Memory B cell (primary cell): Measurements from ENCODE around the gene KIF20B.
"Not testable (repeated sequence)": the region's sequence is repeated elsewhere in the genome, so short reads cannot be mapped to it uniquely, and the experiment has no call there.

Experiments used
- ATAC-seq: fragments of 150-1000 bp; cut with Tn5 transposase; 2 replicates; pipeline ENCODE4 v1.10.0; 2021; ENCODE audit warnings: low read depth, mild to moderate bottlenecking, moderate library complexity
- DNase-seq, 2 donors: peaks; one replicate each; pipeline ENCODE4 v3.0.0; 2022; ENCODE audit warnings: low spot score in 2 of 2
- H3K27ac Mint-ChIP-seq: one replicate; pipeline ENCODE4 v1.8.0; 2022; ENCODE audit warnings: mild to moderate bottlenecking, moderate library complexity, mixed read lengths
- H3K27me3 Mint-ChIP-seq: one replicate; pipeline ENCODE4 v1.8.0; 2022; ENCODE audit warnings: mixed read lengths
- H3K36me3 Mint-ChIP-seq: one replicate; pipeline ENCODE4 v1.8.0; 2022; ENCODE audit warnings: mild to moderate bottlenecking, mixed read lengths
- H3K4me1 Mint-ChIP-seq: one replicate; pipeline ENCODE4 v1.8.0; 2022; ENCODE audit warnings: mixed read lengths
- H3K4me3 Mint-ChIP-seq: one replicate; pipeline ENCODE4 v1.8.0; 2022; ENCODE audit warnings: mild to moderate bottlenecking, moderate library complexity, mixed read lengths
- H3K9me3 Mint-ChIP-seq: one replicate; pipeline ENCODE4 v1.8.0; 2022; ENCODE audit warnings: mixed read lengths

The KIF20B gene

DNA sequence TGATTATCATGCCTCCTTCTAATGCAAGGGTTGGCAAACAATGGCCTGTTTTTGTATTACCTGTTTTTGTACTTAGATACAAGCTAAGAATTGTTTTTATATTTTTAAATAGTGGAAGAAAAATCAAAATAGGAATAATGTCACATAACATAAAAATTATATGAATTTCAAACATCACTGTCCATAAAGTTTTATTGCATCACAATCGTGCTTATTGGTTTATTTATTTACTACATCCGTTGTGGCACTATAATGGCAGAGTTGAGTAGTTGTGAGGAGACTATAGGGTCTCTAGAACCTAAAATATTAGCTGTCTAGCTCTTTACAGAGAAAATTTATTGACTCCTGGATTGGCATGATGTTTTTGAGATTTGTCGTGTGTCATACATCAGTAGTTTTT lies 4.1 kb downstream of the KIF20B start:
- Mint-ChIP-seq H3K4me3 (no peak overlapping the region), H3K27ac (no peak overlapping the region), H3K9me3 (no peaks in the 10 kb centered on the region)

GRCh38 chr10:89706011-89706410 lies 4.6 kb downstream of the KIF20B start:
- H3K36me3 Mint-ChIP-seq = peaks cover 15% of the 10 kb centered on the region
- ATAC-seq = no peak
- H3K9me3 Mint-ChIP-seq = no peaks in the 10 kb centered on the region
- H3K4me3 Mint-ChIP-seq = no peak overlapping the region
- peaks cover 12% of the 10 kb centered on the region for H3K4me1 Mint-ChIP-seq
- no peaks in the 10 kb centered on the region for H3K27me3 Mint-ChIP-seq
- no peak overlapping the region for H3K27ac Mint-ChIP-seq
- DNase-seq = no peak

More for the DNA sequence above, 4.1 kb downstream of the KIF20B start:
- no peak for ATAC-seq
- H3K4me1 Mint-ChIP-seq = peaks cover 14% of the 10 kb centered on the region
- H3K36me3 Mint-ChIP-seq = peaks cover 12% of the 10 kb centered on the region
- no peak for DNase-seq
- no peaks in the 10 kb centered on the region for H3K27me3 Mint-ChIP-seq

- Mint-ChIP-seq H3K4me3 (no peak overlapping the region), H3K36me3 (peaks cover 19% of the 10 kb centered on the region), H3K27ac (no peak overlapping the region), H3K27me3 (no peaks in the 10 kb centered on the region), H3K9me3 (no peaks in the 10 kb centered on the region), H3K4me1 (peaks cover 8% of the 10 kb centered on the region)
- DNase-seq (no peak), ATAC-seq (no peak)
Measured at GRCh38 chr10:89707372-89707771, 6.0 kb downstream of the KIF20B start.

DNA sequence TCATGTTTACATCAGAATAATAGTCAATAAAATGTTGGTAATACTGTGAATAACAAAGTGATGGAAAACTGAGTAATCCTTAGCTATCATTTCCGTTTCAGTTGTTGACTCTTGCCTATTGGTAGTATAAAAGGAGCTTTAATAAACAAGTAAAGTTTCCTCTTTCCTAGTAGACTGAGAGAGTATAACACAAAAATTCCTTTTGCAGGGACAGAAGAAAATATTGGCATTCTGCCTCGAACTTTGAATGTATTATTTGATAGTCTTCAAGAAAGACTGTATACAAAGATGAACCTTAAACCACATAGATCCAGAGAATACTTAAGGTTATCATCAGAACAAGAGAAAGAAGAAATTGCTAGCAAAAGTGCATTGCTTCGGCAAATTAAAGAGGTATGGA lies 9.4 kb downstream of the KIF20B start:
- no peaks in the 10 kb centered on the region for H3K27me3 Mint-ChIP-seq
- peaks cover 22% of the 10 kb centered on the region for H3K36me3 Mint-ChIP-seq
- DNase-seq = no peak
- no peak overlapping the region for H3K27ac Mint-ChIP-seq
- H3K4me3 Mint-ChIP-seq = no peak overlapping the region
- ATAC-seq = no peak
- H3K9me3 Mint-ChIP-seq = no peaks in the 10 kb centered on the region
- H3K4me1 Mint-ChIP-seq = peaks cover 4% of the 10 kb centered on the region

- Mint-ChIP-seq H3K27ac (no peak overlapping the region), H3K9me3 (no peaks in the 10 kb centered on the region), H3K4me3 (no peak overlapping the region), H3K36me3 (peaks cover 11% of the 10 kb centered on the region), H3K4me1 (peaks cover 13% of the 10 kb centered on the region), H3K27me3 (no peaks in the 10 kb centered on the region)
- DNase-seq (no peak), ATAC-seq (no peak)
Measured at GRCh38 chr10:89734616-89735015, 33.2 kb downstream of the KIF20B start.

DNA sequence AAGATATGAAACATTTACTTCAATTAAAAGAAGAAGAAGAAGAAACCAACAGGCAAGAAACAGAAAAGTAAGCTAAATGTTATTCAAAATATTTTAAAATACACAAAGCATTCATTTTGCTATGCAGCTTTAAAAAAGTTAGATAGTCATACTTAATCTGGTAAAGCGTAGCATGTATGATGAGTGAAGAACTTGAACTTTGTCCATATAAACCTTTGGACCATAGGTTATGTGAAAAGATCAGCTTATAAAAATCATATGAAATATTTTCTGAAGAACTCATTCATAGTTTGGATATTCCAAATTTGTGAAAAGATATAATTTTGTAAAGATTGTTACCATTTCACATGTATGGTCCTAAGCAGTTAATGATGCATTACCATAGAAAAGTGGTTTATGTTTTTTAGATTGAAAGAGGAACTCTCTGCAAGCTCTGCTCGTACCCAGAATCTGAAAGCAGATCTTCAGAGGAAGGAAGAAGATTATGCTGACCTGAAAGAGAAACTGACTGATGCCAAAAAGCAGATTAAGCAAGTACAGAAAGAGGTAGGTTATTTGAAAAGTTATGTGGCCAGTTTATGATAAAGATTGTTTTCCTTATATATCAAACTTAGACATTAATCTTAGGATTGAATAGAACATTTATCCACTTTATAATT lies 37.3 kb downstream of the KIF20B start:
- Mint-ChIP-seq H3K36me3 (peaks cover 5% of the 10 kb centered on the region), H3K4me3 (peak overlapping the region; percentile 80), H3K27me3 (no peaks in the 10 kb centered on the region), H3K4me1 (peaks cover 13% of the 10 kb centered on the region), H3K9me3 (no peaks in the 10 kb centered on the region), H3K27ac (peak overlapping the region; percentile 90)
- ATAC-seq (peak; percentile 98), DNase-seq (peak in 1 of 2 donors; percentile 26)

GRCh38 chr10:89741126-89741762 lies 39.9 kb downstream of the KIF20B start:
- Mint-ChIP-seq H3K4me3 (no peak overlapping the region), H3K9me3 (no peaks in the 10 kb centered on the region), H3K27me3 (no peaks in the 10 kb centered on the region), H3K4me1 (peaks cover 13% of the 10 kb centered on the region), H3K36me3 (peaks cover 10% of the 10 kb centered on the region), H3K27ac (no peak overlapping the region)
- ATAC-seq = no peak
- DNase-seq = no peak

GRCh38 chr10:89744026-89744425 lies 42.6 kb downstream of the KIF20B start:
- DNase-seq (no peak), ATAC-seq (no peak)
- H3K36me3 Mint-ChIP-seq = peaks cover 14% of the 10 kb centered on the region
- H3K27me3 Mint-ChIP-seq = no peaks in the 10 kb centered on the region
- H3K4me1 Mint-ChIP-seq = no peaks in the 10 kb centered on the region
- peaks cover 1% of the 10 kb centered on the region for H3K9me3 Mint-ChIP-seq
- H3K4me3 Mint-ChIP-seq = no peak overlapping the region
- no peak overlapping the region for H3K27ac Mint-ChIP-seq

GRCh38 chr10:89745903-89746302 lies 44.5 kb downstream of the KIF20B start:
- Mint-ChIP-seq H3K4me1 (no peaks in the 10 kb centered on the region), H3K36me3 (peaks cover 14% of the 10 kb centered on the region)
- no peak for ATAC-seq

GRCh38 chr10:89750441-89750840 lies 49.1 kb downstream of the KIF20B start:
- Mint-ChIP-seq H3K27me3 (no peaks in the 10 kb centered on the region), H3K4me1 (no peaks in the 10 kb centered on the region), H3K27ac (peak overlapping the region; percentile 38), H3K4me3 (no peak overlapping the region), H3K9me3 (peaks cover 1% of the 10 kb centered on the region), H3K36me3 (peaks cover 13% of the 10 kb centered on the region)
- ATAC-seq (no peak), DNase-seq (no peak)

More at GRCh38 chr10:89745903-89746302, 44.5 kb downstream of the KIF20B start:
- Mint-ChIP-seq H3K9me3 (peaks cover 1% of the 10 kb centered on the region), H3K4me3 (no peak overlapping the region), H3K27me3 (no peaks in the 10 kb centered on the region), H3K27ac (no peak overlapping the region)
- no peak for DNase-seq

DNA sequence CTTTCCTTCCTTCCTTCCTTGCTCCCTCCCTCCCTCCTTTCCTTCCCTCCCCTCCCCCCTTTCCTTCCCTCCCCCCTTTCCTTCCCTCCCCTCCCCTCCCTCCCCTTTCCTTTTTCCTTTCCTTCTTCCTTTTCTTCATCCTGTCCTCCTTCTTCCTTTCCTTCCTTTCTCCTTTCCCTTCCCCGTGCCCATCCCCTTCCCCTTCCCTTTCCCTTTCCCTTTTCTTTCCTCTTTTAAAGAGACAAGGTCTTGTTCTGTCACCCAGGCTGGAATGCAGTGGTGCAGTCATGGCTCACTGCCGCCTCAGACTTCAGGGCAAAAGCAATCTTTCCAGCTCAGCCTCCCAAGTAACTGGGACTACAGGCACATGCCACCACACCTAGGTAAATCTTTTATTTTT lies 54.0 kb downstream of the KIF20B start:
- Mint-ChIP-seq H3K9me3 (no peaks in the 10 kb centered on the region), H3K36me3 (peaks cover 17% of the 10 kb centered on the region), H3K4me1 (no peaks in the 10 kb centered on the region), H3K4me3 (no peak overlapping the region), H3K27me3 (no peaks in the 10 kb centered on the region), H3K27ac (no peak overlapping the region)
- ATAC-seq = no peak
- DNase-seq = no peak

- H3K27ac Mint-ChIP-seq = no peak overlapping the region
- H3K4me3 Mint-ChIP-seq = no peak overlapping the region
- peaks cover 31% of the 10 kb centered on the region for H3K36me3 Mint-ChIP-seq
- no peaks in the 10 kb centered on the region for H3K27me3 Mint-ChIP-seq
- ATAC-seq = no peak
- no peaks in the 10 kb centered on the region for H3K4me1 Mint-ChIP-seq
- no peak for DNase-seq
- H3K9me3 Mint-ChIP-seq = peaks cover 2% of the 10 kb centered on the region
Measured at GRCh38 chr10:89759531-89759930, 58.1 kb downstream of the KIF20B start.

DNA sequence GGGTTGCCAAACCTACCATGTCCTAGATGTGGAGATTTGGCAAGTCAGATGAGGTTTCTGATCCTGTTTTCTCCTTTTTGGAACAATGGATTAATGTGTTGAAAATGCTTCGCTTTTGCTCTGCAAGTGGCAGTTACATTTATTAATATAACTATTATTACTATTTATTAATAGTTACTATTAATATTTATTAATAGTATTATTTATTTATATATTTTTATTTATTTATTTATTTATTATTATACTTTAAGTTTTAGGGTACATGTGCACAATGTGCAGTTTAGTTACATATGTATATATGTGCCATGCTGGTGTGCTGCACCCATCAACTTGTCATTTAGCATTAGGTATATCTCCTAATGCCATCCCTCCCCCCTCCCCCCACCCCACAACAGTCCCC lies 62.3 kb downstream of the KIF20B start:
- not testable (repeated sequence) for H3K9me3 Mint-ChIP-seq, H3K4me3 Mint-ChIP-seq, H3K27ac Mint-ChIP-seq, H3K4me1 Mint-ChIP-seq, H3K27me3 Mint-ChIP-seq, ATAC-seq, DNase-seq
- peaks cover 34% of the 10 kb centered on the region for H3K36me3 Mint-ChIP-seq

GRCh38 chr10:89771684-89772083 lies 70.3 kb downstream of the KIF20B start:
- no peak for DNase-seq
- Mint-ChIP-seq H3K27me3 (no peaks in the 10 kb centered on the region), H3K4me3 (no peak overlapping the region), H3K9me3 (peaks cover 3% of the 10 kb centered on the region), H3K27ac (no peak overlapping the region), H3K36me3 (peaks cover 47% of the 10 kb centered on the region), H3K4me1 (no peaks in the 10 kb centered on the region)
- no peak for ATAC-seq

- peaks cover 45% of the 10 kb centered on the region for H3K36me3 Mint-ChIP-seq
- H3K4me1 Mint-ChIP-seq = no peaks in the 10 kb centered on the region
- DNase-seq = no peak
- H3K9me3 Mint-ChIP-seq = peaks cover 3% of the 10 kb centered on the region
- no peak overlapping the region for H3K4me3 Mint-ChIP-seq
- H3K27me3 Mint-ChIP-seq = no peaks in the 10 kb centered on the region
- no peak for ATAC-seq
- no peak overlapping the region for H3K27ac Mint-ChIP-seq
Measured at GRCh38 chr10:89773081-89773480, 71.7 kb downstream of the KIF20B start.
